ENCODE data around the gene NECAP2.
A peak's percentile ranks its signal among the peaks of the same experiment; 100 is the strongest.
"Not testable (repeated sequence)": the region's sequence is repeated elsewhere in the genome, so short reads cannot be mapped to it uniquely, and the experiment has no call there.

The NECAP2 gene

GRCh38 chr1:16464917-16465625 is 24.5 kb downstream of the NECAP2 start:
- H3K27ac ChIP-seq (replicated peaks) = no peak overlapping the region
- no peak for TF ChIP-seq REST (IDR thresholded peaks at IDR 0.05; ENCODE audit: insufficient replicate concordance, low read depth)
- TF ChIP-seq SPI1 (IDR thresholded peaks at IDR 0.05; ENCODE audit: borderline replicate concordance, low read depth) = no peak
- no peak for TF ChIP-seq POLR2AphosphoS5 (IDR thresholded peaks at IDR 0.05; ENCODE audit: low read depth)
- TF ChIP-seq GABPA (IDR thresholded peaks at IDR 0.05; ENCODE audit: low read depth) = no peak
- TF ChIP-seq CTCF (IDR thresholded peaks at IDR 0.05; ENCODE audit: insufficient read depth, low read length) = no peak
- H3K27me3 ChIP-seq (ENCODE audit: insufficient read depth, poor library complexity, severe bottlenecking) = no peaks in the 10 kb centered on the region
- H3K4me3 ChIP-seq (replicated peaks; ENCODE audit: insufficient read depth, low read length) = no peak overlapping the region
- no peak for DNase-seq (ENCODE audit: low read depth in 1 of 2, low spot score in 1 of 2)

GRCh38 chr1:16468558-16468957 is 28.0 kb downstream of the NECAP2 start:
- Histone ChIP-seq H3K27ac (replicated peaks) (no peak overlapping the region), H3K27me3 (ENCODE audit: insufficient read depth, poor library complexity, severe bottlenecking) (no peaks in the 10 kb centered on the region), H3K4me3 (replicated peaks; ENCODE audit: insufficient read depth, low read length) (no peak overlapping the region)
- no peak for DNase-seq (ENCODE audit: low read depth in 1 of 2, low spot score in 1 of 2)
- TF ChIP-seq REST (IDR thresholded peaks at IDR 0.05; ENCODE audit: insufficient replicate concordance, low read depth) (no peak), POLR2AphosphoS5 (IDR thresholded peaks at IDR 0.05; ENCODE audit: low read depth) (no peak), SPI1 (IDR thresholded peaks at IDR 0.05; ENCODE audit: borderline replicate concordance, low read depth) (no peak), GABPA (IDR thresholded peaks at IDR 0.05; ENCODE audit: low read depth) (no peak), CTCF (IDR thresholded peaks at IDR 0.05; ENCODE audit: insufficient read depth, low read length) (no peak)

- DNase-seq (ENCODE audit: low read depth in 1 of 2, low spot score in 1 of 2) = no peak
- Histone ChIP-seq H3K27ac (replicated peaks) (no peak overlapping the region), H3K27me3 (ENCODE audit: insufficient read depth, poor library complexity, severe bottlenecking) (no peaks in the 10 kb centered on the region), H3K4me3 (replicated peaks; ENCODE audit: insufficient read depth, low read length) (no peak overlapping the region)
- TF ChIP-seq CTCF (IDR thresholded peaks at IDR 0.05; ENCODE audit: insufficient read depth, low read length) (no peak), SPI1 (IDR thresholded peaks at IDR 0.05; ENCODE audit: borderline replicate concordance, low read depth) (no peak), POLR2AphosphoS5 (IDR thresholded peaks at IDR 0.05; ENCODE audit: low read depth) (no peak), REST (IDR thresholded peaks at IDR 0.05; ENCODE audit: insufficient replicate concordance, low read depth) (no peak)
Observed at GRCh38 chr1:16474166-16474800, 33.8 kb downstream of the NECAP2 start.

- peak in 1 of 2 experiments; percentile 5 for DNase-seq (ENCODE audit: low read depth in 1 of 2, low spot score in 1 of 2)
- H3K27me3 ChIP-seq (ENCODE audit: insufficient read depth, poor library complexity, severe bottlenecking); H3K27ac ChIP-seq (replicated peaks); H3K4me3 ChIP-seq (replicated peaks; ENCODE audit: insufficient read depth, low read length): not testable (repeated sequence)
Observed at GRCh38 chr1:16474891-16475290, 34.4 kb downstream of the NECAP2 start.

- H3K27me3 ChIP-seq (ENCODE audit: insufficient read depth, poor library complexity, severe bottlenecking); H3K27ac ChIP-seq (replicated peaks); DNase-seq (ENCODE audit: low read depth in 1 of 2, low spot score in 1 of 2); H3K4me3 ChIP-seq (replicated peaks; ENCODE audit: insufficient read depth, low read length): not testable (repeated sequence)
Observed at GRCh38 chr1:16475771-16476770, 35.5 kb downstream of the NECAP2 start.
